ENCODE data around the gene SLC25A3.
"Not testable (repeated sequence)": the region's sequence is repeated elsewhere in the genome, so short reads cannot be mapped to it uniquely, and the experiment has no call there.

The SLC25A3 gene
- 304 to 520 reads per million in 2 experiments for total RNA-seq

- peak; percentile 92 for DNase-seq (ENCODE audit: low read depth)
These were observed at the start of gene SLC25A3 for GRCh38 chr12:98593351-98594049. TSS of gene SLC25A3 (plus strand) at chr12:98593686. CDS start at chr12:98593979, 293 bp downstream.

DNA sequence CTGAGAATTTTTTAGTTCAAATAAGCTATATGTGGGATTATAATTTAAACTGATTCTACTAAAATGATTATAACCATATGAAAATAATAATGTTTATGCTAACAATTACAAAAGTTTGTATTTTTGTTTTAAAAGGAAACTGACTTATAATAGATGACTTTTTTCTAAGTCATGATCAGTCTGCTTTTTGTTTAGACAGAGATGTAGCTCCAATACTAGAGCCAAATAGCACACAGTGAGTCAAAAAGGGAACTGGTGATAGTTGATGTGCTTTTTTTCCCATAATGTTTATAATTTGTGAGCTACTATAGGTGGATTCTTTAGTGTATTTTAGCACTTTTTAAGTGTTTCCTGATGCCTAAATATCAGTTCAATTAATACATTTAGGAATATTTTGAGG lies 49.8 kb upstream of the SLC25A3 start:
- no peak for DNase-seq (ENCODE audit: low read depth)

DNA sequence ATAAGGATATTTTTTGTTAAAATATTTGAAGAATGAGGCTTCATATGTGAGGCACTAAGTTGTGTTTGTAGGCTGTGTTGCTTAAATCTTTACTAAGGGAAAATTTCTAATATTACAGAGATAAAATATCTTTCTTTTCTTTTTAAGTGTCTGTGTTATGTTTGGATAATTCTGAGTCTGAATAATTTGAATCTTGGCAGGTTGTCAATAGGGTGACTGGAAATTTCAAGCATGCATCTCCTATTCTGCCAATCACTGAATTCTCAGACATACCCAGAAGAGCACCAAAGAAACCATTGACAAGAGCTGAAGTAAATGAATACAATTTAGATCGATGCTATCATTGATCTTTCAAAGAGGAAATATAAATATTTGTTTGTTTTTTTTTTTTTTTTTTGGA lies 48.7 kb upstream of the SLC25A3 start:
- no peak for DNase-seq (ENCODE audit: low read depth)

DNA sequence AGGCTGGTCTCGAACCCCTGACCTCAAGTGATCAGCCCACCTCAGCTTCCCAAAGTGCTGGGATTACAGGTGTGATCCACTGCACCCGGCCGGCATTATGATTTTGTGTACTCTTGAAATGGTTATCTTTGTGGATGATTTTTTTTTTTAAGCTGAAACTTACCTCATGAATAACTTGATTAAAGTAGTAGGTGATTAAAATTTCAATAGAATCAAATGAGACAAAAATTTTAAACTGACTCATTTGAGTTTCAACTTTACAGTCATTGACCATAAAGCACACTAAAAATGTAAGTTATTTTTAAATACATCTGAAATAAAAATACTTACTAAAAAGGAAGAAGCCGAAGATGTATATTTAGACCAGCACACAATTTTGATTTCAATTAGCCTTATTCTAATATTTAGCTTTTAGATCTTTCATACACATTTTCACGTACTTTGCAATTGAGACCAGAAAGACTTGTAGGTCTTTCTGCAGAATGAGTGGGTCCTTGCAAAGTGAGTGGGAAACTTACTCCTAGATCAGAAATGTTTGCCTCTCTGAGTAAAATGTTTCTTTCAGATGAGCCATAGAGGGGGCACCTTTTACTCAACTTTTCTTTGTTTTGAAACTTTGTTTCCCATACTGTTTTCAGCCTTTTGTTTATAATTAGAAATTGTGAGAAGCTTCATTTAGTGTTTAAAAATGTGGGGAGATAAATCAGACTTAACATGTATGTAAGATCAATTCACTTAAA lies 43.9 kb upstream of the SLC25A3 start:
- no peak for DNase-seq (ENCODE audit: low read depth)

DNA sequence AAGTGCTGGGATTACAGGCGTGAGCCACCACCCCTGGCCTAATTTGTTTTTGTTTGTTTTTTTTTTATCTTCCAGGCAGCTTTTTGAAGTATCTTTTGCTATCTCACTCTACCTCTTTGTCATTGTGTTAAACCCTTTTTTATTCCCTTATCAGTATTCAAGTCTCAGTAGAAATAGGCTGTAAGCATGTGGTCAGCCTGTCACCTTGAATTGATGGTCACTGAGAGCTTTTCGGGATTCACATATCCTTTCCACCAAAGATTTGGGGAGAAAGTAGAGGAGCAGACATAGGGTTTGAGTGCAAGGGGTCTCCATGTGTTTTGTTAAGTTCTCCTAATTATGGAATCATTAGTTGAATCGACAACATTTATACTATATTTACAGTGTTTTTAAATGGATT lies 41.7 kb upstream of the SLC25A3 start:
- DNase-seq (ENCODE audit: low read depth): no peak

GRCh38 chr12:98558097-98558496 lies 35.4 kb upstream of the SLC25A3 start:
- DNase-seq (ENCODE audit: low read depth): not testable (repeated sequence)

DNA sequence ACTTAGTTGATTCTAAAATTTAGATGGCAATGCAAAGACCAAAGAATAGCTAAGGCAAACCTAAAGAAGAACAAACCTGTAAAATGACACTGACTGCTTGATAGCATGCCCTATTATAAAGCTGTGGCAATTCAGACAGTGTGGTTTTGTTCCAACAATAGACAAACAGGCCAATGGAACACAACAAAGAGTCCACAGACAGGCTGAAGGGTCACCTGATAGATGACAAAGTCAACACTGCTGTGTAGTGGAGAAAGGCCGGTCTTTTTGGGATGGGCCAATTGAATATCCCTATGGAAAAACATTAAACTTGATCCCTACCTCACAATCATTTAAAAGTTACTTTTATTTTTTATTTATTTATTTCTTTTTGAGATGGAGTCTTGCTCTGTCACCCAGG lies 33.8 kb upstream of the SLC25A3 start:
- no peak for DNase-seq (ENCODE audit: low read depth)

- no peak for DNase-seq (ENCODE audit: low read depth)
These were observed 31.6 kb upstream of the SLC25A3 start for GRCh38 chr12:98561846-98562245.

- no peak for DNase-seq (ENCODE audit: low read depth)
These were observed 21.5 kb upstream of the SLC25A3 start for GRCh38 chr12:98572010-98572409.

- no peak for DNase-seq (ENCODE audit: low read depth)
These were observed 19.4 kb upstream of the SLC25A3 start for GRCh38 chr12:98574110-98574509.

- DNase-seq (ENCODE audit: low read depth): no peak
These were observed 18.5 kb upstream of the SLC25A3 start for GRCh38 chr12:98575013-98575412.

DNA sequence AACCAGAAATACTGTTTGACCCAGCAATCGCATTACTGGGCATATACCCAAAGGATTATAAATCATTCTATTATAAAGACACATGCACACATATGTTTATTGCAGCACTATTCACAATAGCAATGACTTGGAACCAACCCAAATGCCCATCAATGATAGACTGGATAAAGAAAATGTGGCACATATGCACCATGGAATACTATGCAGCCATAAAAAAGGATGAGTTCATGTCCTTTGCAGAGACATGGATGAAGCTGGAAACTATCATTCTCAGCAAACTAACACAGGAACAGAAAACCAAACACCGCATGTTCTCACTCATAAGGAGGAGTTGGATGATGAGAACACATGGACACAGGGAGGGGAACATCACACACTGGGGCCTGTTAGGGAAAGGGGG lies 16.7 kb upstream of the SLC25A3 start:
- not testable (repeated sequence) for DNase-seq (ENCODE audit: low read depth)

DNA sequence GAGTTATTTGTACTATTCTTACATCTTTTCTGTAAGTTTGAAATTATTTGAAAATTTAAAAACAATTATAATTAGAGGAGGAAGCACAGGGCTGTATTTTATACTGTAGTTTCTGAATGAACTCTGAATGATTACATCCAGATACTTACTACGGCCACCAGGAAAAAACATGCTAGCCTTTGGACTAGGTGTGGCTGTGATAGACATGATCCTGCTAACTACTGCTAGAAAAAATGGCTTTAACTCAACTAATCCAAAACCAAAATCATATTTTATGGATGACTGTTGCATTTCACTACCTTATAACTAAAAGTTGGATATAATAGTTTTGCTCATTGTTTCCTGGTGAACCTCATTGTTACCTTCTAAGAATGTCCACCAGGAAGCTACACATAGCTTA lies 15.1 kb upstream of the SLC25A3 start:
- DNase-seq (ENCODE audit: low read depth): no peak

GRCh38 chr12:98578821-98579220 lies 14.7 kb upstream of the SLC25A3 start:
- DNase-seq (ENCODE audit: low read depth): no peak

- no peak for DNase-seq (ENCODE audit: low read depth)
These were observed 14.1 kb upstream of the SLC25A3 start for GRCh38 chr12:98579347-98579746.

GRCh38 chr12:98579835-98580234 lies 13.7 kb upstream of the SLC25A3 start:
- no peak for DNase-seq (ENCODE audit: low read depth)

DNA sequence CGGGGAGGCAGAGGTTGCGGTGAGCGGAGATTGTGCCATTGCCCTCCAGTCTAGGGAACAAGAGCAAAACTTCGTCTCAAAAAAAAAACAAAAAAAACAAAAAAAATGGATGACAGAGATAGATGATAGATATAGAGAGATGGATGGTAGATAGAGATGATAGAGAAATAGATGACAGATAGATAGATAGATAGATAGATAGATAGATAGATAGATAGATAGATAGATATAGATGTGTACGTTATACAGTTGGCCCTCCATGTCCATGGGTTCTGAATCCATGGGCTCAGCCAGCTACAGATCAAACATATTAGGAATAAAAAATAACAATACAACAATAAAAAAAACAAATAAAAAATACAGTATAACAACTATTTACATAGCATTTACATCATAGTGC lies 12.8 kb upstream of the SLC25A3 start:
- DNase-seq (ENCODE audit: low read depth): no peak

DNA sequence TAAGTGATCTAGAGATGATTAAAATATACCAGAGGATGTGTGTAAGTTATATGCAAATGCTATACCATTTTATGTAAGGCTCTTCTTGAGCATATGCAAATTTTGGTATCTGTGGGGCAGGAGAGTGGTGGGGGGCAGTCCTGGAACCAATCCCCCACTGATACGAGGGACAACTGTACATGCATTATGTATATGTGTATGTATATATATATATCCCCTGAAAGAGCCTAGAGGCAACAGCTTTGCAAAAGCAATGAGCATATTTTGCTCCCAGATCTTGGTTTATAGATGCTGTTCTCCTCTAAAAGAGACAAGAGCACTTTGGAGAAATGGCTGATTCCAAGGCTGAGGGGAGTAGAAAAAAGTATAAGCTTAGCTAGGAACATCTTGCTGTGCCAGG lies 12.4 kb upstream of the SLC25A3 start:
- DNase-seq (ENCODE audit: low read depth): no peak

DNA sequence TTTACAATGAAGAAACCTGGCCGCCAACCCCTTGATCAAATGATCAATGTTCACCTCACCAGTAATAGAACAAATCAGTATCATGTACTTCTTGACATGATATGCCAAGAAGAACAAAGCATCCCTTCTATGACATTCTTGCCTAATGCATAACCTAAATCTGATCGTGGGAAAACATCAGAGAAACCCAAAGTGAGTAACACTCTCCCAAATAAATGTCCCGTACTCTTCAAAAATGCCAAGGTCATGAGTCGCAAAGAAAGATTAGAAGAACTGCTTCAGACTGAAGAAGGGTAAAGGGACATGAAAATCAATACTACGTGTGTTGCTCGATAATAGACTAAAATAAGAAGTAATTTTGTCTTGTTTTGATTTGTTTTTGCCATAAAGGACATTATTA lies 11.4 kb upstream of the SLC25A3 start:
- no peak for DNase-seq (ENCODE audit: low read depth)

GRCh38 chr12:98587084-98587483 lies 6.4 kb upstream of the SLC25A3 start:
- DNase-seq (ENCODE audit: low read depth): no peak

- DNase-seq (ENCODE audit: low read depth): no peak
These were observed 2.3 kb upstream of the SLC25A3 start for GRCh38 chr12:98591209-98591608.

GRCh38 chr12:98592825-98593322 lies 612 bp upstream of the SLC25A3 start:
- DNase-seq (ENCODE audit: low read depth): no peak

GRCh38 chr12:98594050-98594835 lies 757 bp downstream of the SLC25A3 start:
- DNase-seq (ENCODE audit: low read depth): no peak
